ENCODE results near the gene RNF212B.

The RNF212B gene

DNA sequence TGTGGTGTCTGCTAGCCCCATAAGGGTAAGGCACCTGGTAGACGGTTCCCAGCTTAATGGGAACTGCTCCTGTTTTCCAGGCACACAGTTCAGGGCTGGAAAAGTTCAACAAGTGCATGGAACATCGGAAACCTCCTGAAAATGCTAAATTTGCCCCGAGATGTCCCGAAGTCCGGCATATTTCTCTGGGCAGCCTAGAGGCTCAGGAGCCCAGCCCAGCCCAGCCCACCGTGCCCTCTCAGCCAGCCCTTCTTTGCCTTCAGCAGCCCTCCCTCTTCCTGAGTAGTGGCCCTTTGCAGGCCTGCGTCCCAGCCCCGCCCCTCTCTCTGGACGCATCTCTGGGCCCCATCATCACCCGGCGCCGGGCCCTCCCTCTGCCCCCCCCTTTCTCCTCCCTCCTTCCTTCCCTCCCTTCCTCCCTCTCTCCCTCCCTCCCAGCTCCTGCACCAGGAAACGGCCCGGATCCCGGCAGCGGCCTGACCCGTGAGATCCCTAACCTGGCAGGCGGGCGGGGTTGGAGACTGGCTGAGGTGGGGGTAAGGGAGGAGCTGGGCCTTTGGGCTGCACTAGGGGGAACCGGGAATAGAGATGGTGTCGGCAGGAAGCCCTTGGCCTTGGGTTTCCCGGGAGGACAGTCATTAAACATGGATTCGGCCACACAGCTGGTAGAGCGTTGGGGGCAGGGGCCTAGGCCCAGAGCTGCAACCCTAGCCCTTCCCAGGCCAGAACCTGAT is 68.8 kb downstream of the RNF212B start, which contains the start of gene BCL2L2:
BCL2L2 (plus strand) TSS at position 422 of the 734 bp plus-strand sequence. CDS start 935 bp downstream, outside the sequence.
- no peak for TF ChIP-seq CTCF (IDR thresholded peaks at IDR 0.05; ENCODE audit: low read depth, low read length)
- H3K4me3 ChIP-seq (ENCODE audit: low read depth, low read length): peak within 1 kb of the TSS; percentile 97

DNA sequence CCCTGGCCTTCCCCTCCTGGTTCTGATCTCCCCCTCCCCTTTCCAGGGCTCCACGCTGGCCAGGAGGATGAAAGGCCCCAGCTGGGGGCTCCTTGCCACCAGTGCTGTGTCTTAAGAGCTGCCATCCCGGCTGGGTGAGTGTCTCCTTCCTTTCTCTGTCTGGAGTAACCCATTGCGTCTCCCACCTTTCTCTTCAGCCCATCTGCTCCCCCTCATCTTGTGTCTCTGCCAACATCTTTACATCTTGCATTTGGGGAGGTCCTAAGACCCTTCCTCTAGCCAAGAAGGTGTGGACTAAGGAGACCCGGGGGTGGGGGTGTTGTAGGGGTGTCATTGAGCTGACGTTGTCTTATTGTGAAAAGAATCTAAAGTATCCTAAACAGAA is 69.4 kb downstream of the RNF212B start:
- no peak for TF ChIP-seq CTCF (IDR thresholded peaks at IDR 0.05; ENCODE audit: low read depth, low read length)
- H3K4me3 ChIP-seq (ENCODE audit: low read depth, low read length): peak overlapping the region; percentile 97

DNA sequence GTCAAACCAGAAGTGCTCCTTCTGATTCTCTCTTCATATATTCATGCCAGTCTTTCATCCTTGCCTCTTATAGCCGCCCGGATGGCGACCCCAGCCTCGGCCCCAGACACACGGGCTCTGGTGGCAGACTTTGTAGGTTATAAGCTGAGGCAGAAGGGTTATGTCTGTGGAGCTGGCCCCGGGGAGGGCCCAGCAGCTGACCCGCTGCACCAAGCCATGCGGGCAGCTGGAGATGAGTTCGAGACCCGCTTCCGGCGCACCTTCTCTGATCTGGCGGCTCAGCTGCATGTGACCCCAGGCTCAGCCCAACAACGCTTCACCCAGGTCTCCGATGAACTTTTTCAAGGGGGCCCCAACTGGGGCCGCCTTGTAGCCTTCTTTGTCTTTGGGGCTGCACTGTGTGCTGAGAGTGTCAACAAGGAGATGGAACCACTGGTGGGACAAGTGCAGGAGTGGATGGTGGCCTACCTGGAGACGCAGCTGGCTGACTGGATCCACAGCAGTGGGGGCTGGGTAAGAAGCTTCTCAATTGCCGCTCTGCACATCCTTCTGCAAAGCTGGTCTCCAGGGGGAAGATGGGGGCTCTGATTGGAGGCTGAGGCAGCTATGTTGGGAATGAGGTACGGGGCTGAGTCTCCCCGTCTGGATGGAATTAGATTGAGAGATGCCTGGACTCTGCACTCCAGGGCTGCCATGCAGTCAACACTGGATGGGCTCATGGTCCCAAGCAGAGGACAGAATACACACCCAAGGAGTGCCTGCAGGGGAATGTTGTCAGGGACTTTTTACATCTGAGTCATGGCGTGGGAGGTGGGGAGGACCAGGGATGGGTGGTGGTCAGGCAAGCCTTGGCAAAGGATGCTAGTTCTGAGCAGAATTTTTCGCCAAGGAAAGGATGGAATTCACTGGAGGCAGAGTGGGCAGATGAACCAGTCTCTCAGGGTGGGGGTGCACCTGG is 70.2 kb downstream of the RNF212B start:
- peak overlapping the region; percentile 97 for H3K4me3 ChIP-seq (ENCODE audit: low read depth, low read length)
- TF ChIP-seq CTCF (IDR thresholded peaks at IDR 0.05; ENCODE audit: low read depth, low read length): no peak

- H3K4me3 ChIP-seq (ENCODE audit: low read depth, low read length): peak overlapping the region; percentile 97; the same call in 1 of the 2 replicates
Observed at GRCh38 chr14:23308721-23309445, 71.1 kb downstream of the RNF212B start.

GRCh38 chr14:23310546-23310945 is 72.8 kb downstream of the RNF212B start:
- TF ChIP-seq CTCF (IDR thresholded peaks at IDR 0.05; ENCODE audit: low read depth, low read length): no peak
- H3K4me3 ChIP-seq (ENCODE audit: low read depth, low read length): no peak overlapping the region

More at GRCh38 chr14:23308721-23309445, 71.1 kb downstream of the RNF212B start:
- no peak for TF ChIP-seq CTCF (IDR thresholded peaks at IDR 0.05; ENCODE audit: low read depth, low read length)

DNA sequence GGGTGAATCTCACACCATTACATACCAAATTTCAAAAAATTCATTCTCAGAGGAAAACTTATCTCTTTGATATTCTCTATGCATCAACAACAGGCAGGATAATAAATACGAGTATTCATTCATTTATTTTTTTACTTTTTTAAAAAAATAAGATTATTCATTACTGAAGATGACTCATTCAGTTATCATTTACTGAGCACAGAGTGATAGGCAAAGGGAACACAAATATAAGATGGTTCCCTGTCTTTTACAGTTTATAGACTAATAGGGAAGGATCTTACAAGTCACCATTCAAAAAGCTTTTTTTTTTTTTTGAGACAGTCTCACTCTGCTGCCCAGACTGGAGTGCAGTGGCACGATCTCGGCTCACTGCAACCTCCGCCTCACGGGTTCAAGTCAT is 78.6 kb downstream of the RNF212B start:
- H3K4me3 ChIP-seq (ENCODE audit: low read depth, low read length): no peak overlapping the region
- TF ChIP-seq CTCF (IDR thresholded peaks at IDR 0.05; ENCODE audit: low read depth, low read length): no peak
